Coronary artery (tissue), 2 donors: ENCODE results near the gene FEZ2.
A peak's percentile ranks its signal among the peaks of the same experiment; 100 is the strongest.

Source experiments
- DNase-seq: peaks from one replicate; pipeline ENCODE4 v3.0.0-alpha.2; 2017; ENCODE audit warnings: low spot score
- H3K27ac ChIP-seq, 2 donors: fragments of 200-600 bp; sonication (generic); one replicate each; pipeline ENCODE4 v1.5.1; 2016 to 2019
- H3K4me3 ChIP-seq: fragments of 200-600 bp; sonication (generic); 2 replicates; pipeline ENCODE4 v1.5.1; 2016; ENCODE audit warnings: mild to moderate bottlenecking, moderate library complexity
- TF ChIP-seq, protein P1 (sequence below): fragments of 200-600 bp; sonication (generic); IDR thresholded peaks from one replicate; pipeline ENCODE4 v1.5.1; 2019; ENCODE audit warnings: antibody characterized with exemption

Gene FEZ2, protein sequence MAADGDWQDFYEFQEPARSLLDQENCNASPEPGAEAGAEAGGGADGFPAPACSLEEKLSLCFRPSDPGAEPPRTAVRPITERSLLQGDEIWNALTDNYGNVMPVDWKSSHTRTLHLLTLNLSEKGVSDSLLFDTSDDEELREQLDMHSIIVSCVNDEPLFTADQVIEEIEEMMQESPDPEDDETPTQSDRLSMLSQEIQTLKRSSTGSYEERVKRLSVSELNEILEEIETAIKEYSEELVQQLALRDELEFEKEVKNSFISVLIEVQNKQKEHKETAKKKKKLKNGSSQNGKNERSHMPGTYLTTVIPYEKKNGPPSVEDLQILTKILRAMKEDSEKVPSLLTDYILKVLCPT

DNA sequence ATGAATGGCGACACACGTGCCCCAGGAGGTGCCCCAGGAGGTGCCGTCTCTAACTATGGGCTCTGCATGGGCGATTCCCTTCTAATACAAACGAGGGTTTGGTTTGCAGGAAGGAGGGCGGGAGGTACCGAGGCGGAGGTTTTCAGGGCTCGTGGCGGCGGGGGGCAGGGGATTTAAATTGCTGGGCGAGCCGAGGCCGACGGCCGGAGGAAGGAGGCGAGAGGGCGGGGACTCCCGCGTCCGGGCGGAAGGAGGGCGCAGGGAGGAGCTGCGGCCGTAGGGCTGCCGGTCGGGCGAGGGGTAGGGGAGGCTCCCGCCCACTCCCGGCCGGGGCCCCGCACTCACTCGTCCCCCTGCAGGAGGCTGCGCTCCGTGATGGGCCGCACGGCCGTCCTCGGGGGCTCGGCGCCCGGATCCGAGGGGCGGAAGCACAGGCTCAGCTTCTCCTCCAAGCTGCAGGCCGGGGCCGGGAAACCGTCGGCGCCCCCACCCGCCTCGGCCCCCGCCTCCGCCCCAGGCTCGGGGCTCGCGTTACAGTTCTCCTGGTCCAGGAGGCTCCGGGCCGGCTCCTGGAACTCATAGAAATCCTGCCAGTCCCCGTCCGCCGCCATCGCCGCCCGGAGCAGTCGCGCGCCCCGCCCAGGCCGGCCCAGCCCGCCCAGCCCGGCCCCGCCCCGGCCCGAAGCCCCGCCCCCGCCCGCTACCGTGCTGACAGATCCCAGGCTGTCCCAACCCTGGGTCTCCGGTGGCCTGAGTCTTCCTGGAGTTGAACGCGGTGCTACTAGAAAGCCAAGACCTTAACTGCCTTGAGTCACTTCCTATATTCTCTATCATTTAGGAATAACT lies at the start of gene FEZ2:
Gene FEZ2 (minus strand): TSS at position 637 of the 846 bp plus-strand sequence. CDS start 26 bp downstream, at position 611.
- TF ChIP-seq, protein P1, sequence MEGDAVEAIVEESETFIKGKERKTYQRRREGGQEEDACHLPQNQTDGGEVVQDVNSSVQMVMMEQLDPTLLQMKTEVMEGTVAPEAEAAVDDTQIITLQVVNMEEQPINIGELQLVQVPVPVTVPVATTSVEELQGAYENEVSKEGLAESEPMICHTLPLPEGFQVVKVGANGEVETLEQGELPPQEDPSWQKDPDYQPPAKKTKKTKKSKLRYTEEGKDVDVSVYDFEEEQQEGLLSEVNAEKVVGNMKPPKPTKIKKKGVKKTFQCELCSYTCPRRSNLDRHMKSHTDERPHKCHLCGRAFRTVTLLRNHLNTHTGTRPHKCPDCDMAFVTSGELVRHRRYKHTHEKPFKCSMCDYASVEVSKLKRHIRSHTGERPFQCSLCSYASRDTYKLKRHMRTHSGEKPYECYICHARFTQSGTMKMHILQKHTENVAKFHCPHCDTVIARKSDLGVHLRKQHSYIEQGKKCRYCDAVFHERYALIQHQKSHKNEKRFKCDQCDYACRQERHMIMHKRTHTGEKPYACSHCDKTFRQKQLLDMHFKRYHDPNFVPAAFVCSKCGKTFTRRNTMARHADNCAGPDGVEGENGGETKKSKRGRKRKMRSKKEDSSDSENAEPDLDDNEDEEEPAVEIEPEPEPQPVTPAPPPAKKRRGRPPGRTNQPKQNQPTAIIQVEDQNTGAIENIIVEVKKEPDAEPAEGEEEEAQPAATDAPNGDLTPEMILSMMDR = no peak
- Histone ChIP-seq H3K4me3 (peak within 1 kb of the TSS; percentile 98), H3K27ac (peak within 1 kb of the TSS; percentile 84 to 98)
- DNase-seq = peak; percentile 80

DNA sequence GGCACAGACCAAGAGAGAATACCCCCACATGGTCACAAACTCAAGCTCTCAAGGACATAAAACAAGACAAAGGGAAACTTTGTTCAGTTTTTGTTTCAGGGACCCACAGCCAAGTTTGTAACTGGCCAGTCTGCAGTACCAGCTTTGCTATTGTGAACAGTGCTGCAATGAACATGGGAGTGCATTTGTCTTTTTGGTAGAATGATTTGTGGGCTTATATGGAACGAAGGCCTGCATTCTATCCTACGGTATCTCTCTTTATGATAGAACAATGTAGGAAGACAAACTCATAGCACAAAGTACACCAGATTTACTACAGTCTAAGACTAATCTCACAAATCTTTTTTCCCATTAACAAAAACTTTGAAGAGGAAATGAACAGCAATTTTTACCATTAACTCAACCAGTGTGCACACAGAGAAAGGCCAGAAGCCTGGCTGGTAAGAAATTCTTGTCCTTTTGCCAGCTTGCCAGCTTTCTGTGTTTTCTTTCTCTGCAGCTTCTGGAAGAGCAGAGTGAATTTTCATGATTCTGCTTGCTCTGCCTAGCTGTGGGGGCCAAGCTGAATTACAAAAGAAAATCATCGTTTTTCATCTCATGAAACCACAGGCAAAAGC lies 37.1 kb upstream of the FEZ2 start:
- H3K27ac ChIP-seq = no peak overlapping the region
- DNase-seq = no peak
- TF ChIP-seq, protein P1 = no peak
- no peak overlapping the region for H3K4me3 ChIP-seq

DNA sequence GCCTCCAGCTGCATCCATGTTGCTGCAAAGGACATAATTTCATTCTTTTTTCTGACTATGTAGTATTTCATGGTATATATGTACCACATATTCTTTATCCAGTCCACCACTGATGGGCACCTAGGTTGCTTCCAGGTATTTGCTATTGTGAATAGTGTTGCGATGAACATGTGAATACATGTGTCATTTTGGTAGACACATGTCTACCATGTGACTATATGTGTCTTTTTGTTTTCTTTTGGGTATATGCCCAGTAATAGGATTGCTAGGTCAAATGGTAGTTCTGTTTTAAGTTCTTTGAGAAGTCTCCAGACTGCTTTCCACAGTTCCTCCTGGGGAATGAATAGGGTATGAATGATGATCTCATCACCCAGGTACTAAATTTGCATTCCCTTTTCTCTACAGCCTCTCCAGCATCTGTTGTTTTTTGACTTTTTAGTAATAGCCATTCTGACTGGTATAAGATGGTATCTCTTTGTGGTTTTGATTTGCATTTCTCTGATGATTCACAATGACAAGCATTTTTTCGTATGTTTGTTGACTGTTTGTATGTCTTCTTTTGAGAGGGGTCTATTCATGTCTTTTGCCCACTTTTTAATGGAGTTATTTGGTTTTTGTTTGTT lies 35.6 kb upstream of the FEZ2 start:
- Histone ChIP-seq H3K27ac (no peak overlapping the region), H3K4me3 (no peak overlapping the region)
- DNase-seq = no peak
- TF ChIP-seq, protein P1 = no peak

DNA sequence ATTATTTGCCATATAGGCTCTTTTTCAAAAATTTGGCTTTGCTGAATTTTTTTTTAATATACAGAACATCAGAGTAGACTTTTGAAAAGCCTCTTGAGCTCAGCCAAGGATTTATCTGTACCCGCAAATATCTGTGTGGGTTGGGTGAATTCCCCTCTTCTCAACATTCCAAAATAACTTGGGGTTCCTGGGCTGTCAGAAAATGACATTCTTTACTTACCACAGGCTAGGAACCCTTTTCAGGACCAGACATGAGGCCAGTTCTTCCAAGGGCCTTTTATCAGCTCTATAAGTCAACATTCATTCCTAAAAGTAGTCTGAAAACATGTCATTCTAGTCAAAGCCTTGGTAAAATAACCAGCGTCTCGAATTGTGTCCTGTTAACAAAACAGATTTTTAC lies 28.8 kb upstream of the FEZ2 start:
- no peak for DNase-seq

DNA sequence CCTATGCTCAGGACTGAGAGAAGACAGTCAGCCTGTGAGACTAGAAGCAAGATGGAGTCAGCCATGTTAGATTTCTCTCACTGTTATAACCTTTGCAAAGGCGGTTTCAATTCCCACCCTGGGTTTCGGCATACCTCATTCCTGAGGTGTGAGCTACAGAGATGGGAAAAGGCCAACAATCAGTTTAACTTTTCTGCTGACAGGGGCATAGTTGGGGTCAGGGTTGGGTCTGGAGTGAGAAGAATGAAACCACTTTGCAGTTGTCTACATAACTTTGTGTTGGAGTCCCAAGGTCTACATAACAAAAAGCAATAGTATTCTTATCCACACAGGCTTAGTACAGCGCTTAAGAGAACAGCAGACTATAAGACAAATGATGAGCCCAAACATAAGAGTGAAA lies 28.1 kb upstream of the FEZ2 start:
- TF ChIP-seq, protein P1 = no peak
- Histone ChIP-seq H3K4me3 (no peak overlapping the region), H3K27ac (no peak overlapping the region)
- no peak for DNase-seq

More for the DNA sequence above, 28.8 kb upstream of the FEZ2 start:
- no peak overlapping the region for H3K27ac ChIP-seq
- TF ChIP-seq, protein P1 = no peak
- H3K4me3 ChIP-seq = no peak overlapping the region

DNA sequence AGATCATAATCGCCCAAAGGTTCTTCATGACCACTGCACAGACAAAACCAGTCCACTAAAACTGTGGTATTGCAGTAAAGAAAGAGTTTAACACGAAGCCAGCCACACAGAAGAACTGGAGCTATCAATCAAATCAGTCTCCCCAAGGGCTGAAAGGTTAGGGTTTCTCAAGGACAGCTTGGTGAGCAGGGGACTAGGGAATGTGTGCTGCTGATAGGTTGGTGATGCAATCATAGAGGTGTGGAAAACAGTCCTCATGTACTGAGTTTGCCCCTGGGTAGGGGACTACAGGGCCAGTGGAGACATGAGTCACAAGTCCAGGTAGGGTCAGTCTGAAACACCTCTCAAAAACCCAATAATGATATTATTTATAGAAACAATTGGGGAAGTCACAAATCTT lies 27.3 kb upstream of the FEZ2 start:
- H3K4me3 ChIP-seq = no peak overlapping the region
- TF ChIP-seq, protein P1 = no peak
- no peak for DNase-seq
- no peak overlapping the region for H3K27ac ChIP-seq
